Urinary bladder (tissue), 4 donors: ENCODE measurements around the gene HAO2. TPM values are rescaled to one million over a fixed set of nuclear protein-coding genes. Genes with fewer than 3 reads are reported as not detected.
"Not testable (repeated sequence)": the region's sequence is repeated elsewhere in the genome, so short reads cannot be mapped to it uniquely, and the experiment has no call there.

Experiments used
- DNase-seq: peaks from one replicate; pipeline ENCODE4 v3.0.0-alpha.2; 2015; ENCODE audit errors: extremely low spot score
- H3K27ac ChIP-seq: one replicate; pipeline ENCODE4 v1.5.1; 2013; ENCODE audit warnings: low read depth, mild to moderate bottlenecking, moderate library complexity
- H3K36me3 ChIP-seq: one replicate; pipeline ENCODE4 v1.6.1; 2013; ENCODE audit warnings: mild to moderate bottlenecking, moderate library complexity; ENCODE audit not compliant: insufficient read depth
- H3K4me1 ChIP-seq: one replicate; pipeline ENCODE4 v1.6.1; 2013; ENCODE audit warnings: mild to moderate bottlenecking, moderate library complexity; ENCODE audit not compliant: insufficient read depth
- H3K4me3 ChIP-seq: one replicate; pipeline ENCODE4 v1.5.1; 2013; ENCODE audit warnings: low read depth, low read length
- WGBS: extraction: QIAGEN DNeasy Blood & Tissue Kit; methylation state at CpG from one replicate; pipeline ENCODE4 v1.1.7; 2013; 5-methylcytosine and 5-hydroxymethylcytosine counted together
- polyA plus RNA-seq: library from polyadenylated mRNA; stranded (reverse); fragments of 200-250 nt; gene quantifications from one replicate; pipeline ENCODE4 v1.2.3, GENCODE V29; 2013
- total RNA-seq: library from RNA; depleted of rRNA; stranded (reverse); fragments of >200 nt; gene quantifications from one replicate; pipeline ENCODE4 v1.2.3, GENCODE V29; 2014
- donor health status: healthy with polysubstance abuse.
- donor health status: healthy.

The HAO2 gene
- total and polyA plus RNA-seq, 2 donors, result 0.09 to 0.16 TPM

DNA sequence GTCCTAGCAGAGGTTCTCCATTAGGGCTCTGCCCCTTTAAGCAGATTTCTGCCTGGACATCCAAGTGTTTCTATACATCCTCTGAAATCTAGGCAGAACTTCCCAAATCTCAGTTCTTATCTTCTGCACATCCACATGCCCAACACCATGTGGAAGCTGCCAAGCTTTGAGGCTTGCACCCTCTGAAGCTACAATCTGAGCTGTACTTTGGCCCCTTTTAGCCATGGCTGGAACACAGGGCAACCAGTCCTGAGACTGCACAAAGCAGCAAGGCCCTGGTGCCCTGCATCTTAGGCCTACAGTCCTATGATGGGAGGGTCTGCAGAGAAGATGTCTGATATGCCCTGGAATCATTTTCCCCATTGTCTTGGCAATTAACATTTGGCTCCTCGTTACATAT is 8.0 kb downstream of the HAO2 start:
- Histone ChIP-seq H3K4me3 (no peak overlapping the region), H3K36me3 (no peaks in the 10 kb centered on the region), H3K4me1 (no peaks in the 10 kb centered on the region), H3K27ac (no peak overlapping the region)
- 82% methylated on average over 1 of the region's 1 CpG for WGBS
- no peak for DNase-seq

DNA sequence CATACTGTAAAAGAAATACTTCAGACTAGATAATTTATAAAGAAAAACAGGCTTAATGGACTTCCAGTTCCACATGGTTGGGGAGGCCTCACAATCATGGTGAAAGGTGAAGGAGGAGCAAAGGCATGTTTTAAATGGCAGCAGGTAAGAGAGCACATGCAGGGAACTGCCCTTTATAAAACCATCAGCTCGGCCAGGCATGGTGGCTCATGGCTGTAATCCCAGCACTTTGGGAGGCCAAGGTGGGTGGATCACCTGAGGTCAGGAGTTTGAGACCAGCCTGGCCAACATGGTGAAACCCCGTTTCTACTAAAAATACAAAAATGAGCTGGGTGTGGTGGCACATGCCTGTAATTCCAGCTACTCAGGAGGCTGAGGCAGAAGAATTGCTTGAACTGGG is 9.0 kb downstream of the HAO2 start:
- not testable (repeated sequence) for H3K36me3 ChIP-seq, H3K27ac ChIP-seq, DNase-seq, H3K4me3 ChIP-seq, H3K4me1 ChIP-seq
- 90% methylated on average over 2 of the region's 2 CpGs for WGBS

DNA sequence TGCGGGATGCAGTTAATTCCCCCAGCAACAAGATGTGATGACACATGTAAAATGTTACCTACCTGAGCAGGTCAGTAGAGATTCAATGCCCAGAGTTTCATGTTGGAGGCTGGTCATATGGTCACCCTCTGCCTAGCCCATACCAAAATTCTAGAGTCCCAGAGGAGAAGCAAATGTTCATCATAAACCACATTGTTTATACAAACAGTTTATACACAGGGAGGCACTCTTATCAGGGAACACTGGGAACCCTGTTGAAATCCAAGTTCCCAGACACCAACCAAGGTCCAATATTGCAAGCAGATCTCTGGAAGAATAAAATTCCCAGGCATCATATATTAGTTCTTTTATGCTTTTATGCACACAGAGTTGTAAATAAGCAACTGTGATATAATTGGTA is 10.5 kb downstream of the HAO2 start:
- no peaks in the 10 kb centered on the region for H3K36me3 ChIP-seq
- H3K27ac ChIP-seq, result no peak overlapping the region
- H3K4me3 ChIP-seq, result no peak overlapping the region
- 89% methylated on average over 1 of the region's 1 CpG for WGBS
- DNase-seq, result no peak
- H3K4me1 ChIP-seq, result no peaks in the 10 kb centered on the region

DNA sequence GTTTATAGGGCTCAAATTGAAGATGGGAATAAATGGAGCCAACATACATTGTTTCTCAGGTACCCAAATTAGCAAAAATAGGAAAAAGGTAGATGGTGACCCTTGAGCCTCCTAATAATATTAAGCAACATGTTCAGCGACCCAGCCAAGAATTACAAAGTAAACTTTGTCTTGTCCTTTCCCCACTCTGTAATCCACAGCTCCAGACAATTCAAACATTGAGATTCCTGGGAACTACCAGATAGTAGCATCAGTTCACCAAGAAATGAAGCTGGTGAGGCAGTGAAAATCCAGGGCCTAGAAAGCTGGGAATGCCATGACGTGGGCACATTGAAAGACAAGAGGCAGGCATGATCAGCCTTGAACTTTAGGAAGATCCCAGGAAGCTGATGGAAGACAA is 11.7 kb downstream of the HAO2 start:
- WGBS, result 76% methylated on average over 2 of the region's 2 CpGs
- no peak for DNase-seq
- H3K27ac ChIP-seq, result no peak overlapping the region
- no peak overlapping the region for H3K4me3 ChIP-seq
- no peaks in the 10 kb centered on the region for H3K4me1 ChIP-seq
- no peaks in the 10 kb centered on the region for H3K36me3 ChIP-seq

GRCh38 chr1:119380983-119381662 is 12.5 kb downstream of the HAO2 start:
- no peak for DNase-seq
- Histone ChIP-seq H3K36me3 (no peaks in the 10 kb centered on the region), H3K4me1 (no peaks in the 10 kb centered on the region), H3K4me3 (no peak overlapping the region), H3K27ac (no peak overlapping the region)
- 94% methylated on average over 5 of the region's 5 CpGs for WGBS

DNA sequence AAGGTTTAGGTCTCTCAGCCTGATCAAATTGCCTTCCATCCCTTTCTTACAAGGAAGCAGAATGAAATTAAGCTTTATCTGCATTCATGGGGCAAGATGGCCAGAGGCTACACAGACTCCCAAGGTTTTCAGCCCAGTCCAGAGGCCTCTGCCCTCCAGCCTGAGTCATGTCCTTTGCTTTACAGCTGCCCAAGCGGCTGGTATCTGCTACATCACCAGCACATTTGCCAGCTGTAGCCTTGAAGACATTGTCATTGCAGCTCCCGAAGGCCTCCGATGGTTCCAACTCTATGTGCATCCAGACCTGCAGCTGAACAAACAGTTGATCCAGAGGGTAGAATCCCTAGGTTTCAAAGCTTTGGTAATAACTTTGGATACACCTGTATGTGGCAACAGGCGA is 16.0 kb downstream of the HAO2 start:
- no peak overlapping the region for H3K4me3 ChIP-seq
- no peak for DNase-seq
- WGBS, result 97% methylated on average over 4 of the region's 4 CpGs

GRCh38 chr1:119385650-119386049 is 17.1 kb downstream of the HAO2 start:
- DNase-seq, result no peak
- H3K4me1 ChIP-seq, result no peaks in the 10 kb centered on the region
- 86% methylated on average over 1 of the region's 1 CpG for WGBS

More for the DNA sequence above, 16.0 kb downstream of the HAO2 start:
- Histone ChIP-seq H3K36me3 (no peaks in the 10 kb centered on the region), H3K27ac (no peak overlapping the region), H3K4me1 (no peaks in the 10 kb centered on the region)

DNA sequence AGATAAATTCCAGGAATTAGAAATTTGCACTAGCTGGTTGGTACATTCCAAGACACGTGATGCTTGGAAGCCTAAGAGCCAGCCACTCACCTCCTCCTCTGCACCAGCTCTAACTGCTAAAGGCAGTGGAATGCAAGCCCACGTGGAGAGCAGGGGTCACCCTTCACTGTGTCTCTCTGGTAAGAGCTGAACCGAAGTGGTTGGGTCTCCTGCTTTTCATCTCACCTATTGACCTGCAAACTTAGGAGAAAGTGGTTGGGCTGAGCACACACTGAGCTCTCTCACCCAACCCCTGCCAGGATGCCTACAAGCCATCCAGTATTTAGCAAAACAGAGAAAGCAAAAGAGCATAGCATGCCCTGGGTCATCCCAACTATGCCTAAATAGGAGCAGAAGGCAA is 19.3 kb downstream of the HAO2 start:
- WGBS, result 24% methylated on average over 3 of the region's 3 CpGs
- H3K36me3 ChIP-seq, result no peaks in the 10 kb centered on the region
- H3K27ac ChIP-seq, result no peak overlapping the region
- DNase-seq, result no peak
- no peak overlapping the region for H3K4me3 ChIP-seq
- H3K4me1 ChIP-seq, result no peaks in the 10 kb centered on the region

More at GRCh38 chr1:119385650-119386049, 17.1 kb downstream of the HAO2 start:
- Histone ChIP-seq H3K27ac (no peak overlapping the region), H3K36me3 (no peaks in the 10 kb centered on the region), H3K4me3 (no peak overlapping the region)

DNA sequence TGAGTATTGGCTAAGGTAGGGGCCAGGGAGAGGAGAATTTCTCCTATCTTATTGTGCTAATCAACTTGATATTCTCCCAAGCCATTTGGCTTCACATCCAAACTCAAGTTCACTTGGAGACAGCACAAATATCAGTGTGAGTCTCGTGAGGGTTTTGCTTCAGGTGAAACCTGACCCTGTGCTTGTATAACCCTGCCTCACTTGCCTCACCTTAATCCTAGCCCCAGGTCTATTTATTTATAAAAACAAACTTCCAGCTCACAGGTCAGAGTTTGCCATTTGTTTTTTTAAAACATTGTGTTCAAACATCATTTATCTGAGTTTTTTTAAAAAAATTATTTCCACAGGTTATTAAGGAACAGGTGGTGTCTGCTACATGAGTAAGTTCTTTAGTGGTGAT is 19.9 kb downstream of the HAO2 start:
- no peak for DNase-seq
- no peaks in the 10 kb centered on the region for H3K36me3 ChIP-seq
- 69% methylated on average over 1 of the region's 1 CpG for WGBS
- no peak overlapping the region for H3K4me3 ChIP-seq
- H3K4me1 ChIP-seq, result no peaks in the 10 kb centered on the region
- no peak overlapping the region for H3K27ac ChIP-seq

DNA sequence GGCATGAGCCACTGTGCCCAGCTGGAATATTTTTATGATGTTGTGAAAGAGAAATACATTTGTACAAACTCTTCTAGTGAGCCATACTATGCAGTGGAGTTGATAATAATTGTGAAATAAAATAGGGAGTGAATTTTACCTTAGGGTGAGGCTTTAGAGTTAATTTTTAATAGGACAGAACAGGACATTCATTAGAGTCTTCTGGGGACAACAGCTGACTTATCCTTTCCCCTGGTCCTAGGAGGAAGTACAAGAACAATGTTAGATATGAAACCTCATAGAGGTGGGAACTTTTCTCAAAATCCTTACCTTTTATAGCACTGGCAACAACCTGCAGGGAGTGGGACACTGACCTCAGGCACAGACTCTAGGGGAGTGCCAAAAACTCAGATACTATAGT is 21.9 kb downstream of the HAO2 start:
- no peak overlapping the region for H3K27ac ChIP-seq
- DNase-seq, result no peak
- no peak overlapping the region for H3K4me3 ChIP-seq
- H3K4me1 ChIP-seq, result no peaks in the 10 kb centered on the region
- no peaks in the 10 kb centered on the region for H3K36me3 ChIP-seq

- Histone ChIP-seq H3K4me3 (no peak overlapping the region), H3K4me1 (no peaks in the 10 kb centered on the region), H3K27ac (no peak overlapping the region), H3K36me3 (no peaks in the 10 kb centered on the region)
- whole genome bisulfite sequencing, result 79% methylated on average over 3 of the region's 3 CpGs
- DNase-seq, result no peak
Measured at GRCh38 chr1:119391749-119392148, 23.2 kb downstream of the HAO2 start.

DNA sequence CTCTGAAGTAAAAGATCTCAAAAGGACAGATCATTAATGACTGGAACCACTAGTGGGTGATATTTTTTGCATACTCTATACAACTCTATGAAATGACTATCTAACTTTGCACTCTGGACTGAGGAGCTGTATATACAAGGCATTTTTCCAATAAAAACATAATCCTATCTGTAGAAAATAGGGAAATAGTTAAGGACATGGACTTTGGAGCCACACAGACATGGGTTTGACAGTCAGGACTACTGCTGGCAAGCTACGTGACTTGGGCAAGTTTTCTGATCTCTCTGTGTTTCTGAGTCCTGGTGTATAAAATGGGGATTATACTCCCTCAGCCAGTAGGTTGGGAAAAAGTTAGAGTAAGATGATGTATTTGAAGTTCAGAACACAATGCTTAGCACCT is 25.5 kb downstream of the HAO2 start:
- no peaks in the 10 kb centered on the region for H3K36me3 ChIP-seq
- no peak overlapping the region for H3K27ac ChIP-seq
- no peaks in the 10 kb centered on the region for H3K4me1 ChIP-seq
- no peak overlapping the region for H3K4me3 ChIP-seq
- no peak for DNase-seq
- 96% methylated on average over 1 of the region's 1 CpG for WGBS

DNA sequence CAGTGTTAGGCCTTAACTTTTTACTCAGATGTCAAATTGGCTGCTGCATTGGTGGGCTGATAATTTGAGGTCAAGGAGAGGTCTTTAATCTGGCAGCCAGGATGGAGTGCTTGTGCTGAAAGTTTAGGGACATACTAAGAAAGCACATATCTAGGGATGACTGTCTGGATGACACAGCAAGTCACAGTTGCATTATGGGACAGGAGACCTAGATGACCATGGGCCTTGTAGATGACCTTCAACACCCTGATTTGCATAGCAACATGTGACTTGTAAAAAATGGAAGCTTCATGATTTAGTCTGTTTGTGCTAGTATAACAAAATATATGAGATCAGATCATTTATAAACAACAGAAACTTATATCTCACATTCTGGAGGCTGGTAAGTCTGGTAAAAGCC is 28.4 kb downstream of the HAO2 start:
- H3K27ac ChIP-seq, result no peak overlapping the region
- DNase-seq, result no peak

GRCh38 chr1:119397986-119398385 is 29.4 kb downstream of the HAO2 start:
- whole genome bisulfite sequencing, result 49% methylated on average over 3 of the region's 3 CpGs
- H3K27ac ChIP-seq, result no peak overlapping the region
- H3K4me3 ChIP-seq, result no peak overlapping the region
- H3K36me3 ChIP-seq, result no peaks in the 10 kb centered on the region
- no peak for DNase-seq
- H3K4me1 ChIP-seq, result no peaks in the 10 kb centered on the region

More for the DNA sequence above, 28.4 kb downstream of the HAO2 start:
- no peaks in the 10 kb centered on the region for H3K36me3 ChIP-seq
- H3K4me1 ChIP-seq, result no peaks in the 10 kb centered on the region
- no peak overlapping the region for H3K4me3 ChIP-seq

GRCh38 chr1:119404736-119405135 is 36.2 kb downstream of the HAO2 start:
- Histone ChIP-seq H3K4me1 (no peaks in the 10 kb centered on the region), H3K4me3 (no peak overlapping the region), H3K36me3 (no peaks in the 10 kb centered on the region), H3K27ac (no peak overlapping the region)
- WGBS, result 38% methylated on average over 2 of the region's 2 CpGs
- DNase-seq, result no peak
